A673 (cell line): Measurements from ENCODE around the gene NR5A2. TPM values are rescaled to one million over a fixed set of nuclear protein-coding genes. Genes with fewer than 3 reads are reported as not detected.

Experiments
- BruUV-seq: library from RNA; stranded (reverse); fragments of 400-500 nt; replicated peaks from 2 replicates; lab custom pipeline; 2021; lab: Mats Ljungman, UMichigan
- CTCF ChIA-PET: fragments of 300-600 bp; sonication (Branson Sonifier 250); formaldehyde crosslinking; loops from one replicate; lab custom pipeline; 2022; ENCODE audit warnings: antibody characterized with exemption; lab: Charles Lee
- POLR2A ChIA-PET: fragments of 300-600 bp; sonication (Branson Sonifier 250); formaldehyde crosslinking; loops from one replicate; lab custom pipeline; 2022; ENCODE audit warnings: antibody characterized with exemption; ENCODE audit not compliant: low non-redundant PET; lab: Charles Lee
- DNase-seq: peaks from one replicate; pipeline ENCODE4 v3.0.0-alpha.2; 2015; ENCODE audit warnings: low spot score
- H3K27ac ChIP-seq: fragments of 200-600 bp; sonication (generic); 2 replicates; pipeline ENCODE4 v1.5.1; 2016; ENCODE audit warnings: mixed run types, low read depth, mild to moderate bottlenecking, mixed read lengths, antibody characterized with exemption, low read length; ENCODE audit not compliant: poor library complexity, severe bottlenecking
- H3K27me3 ChIP-seq: fragments of 200-600 bp; sonication (generic); replicated peaks from 2 replicates; pipeline ENCODE4 v1.6.1; 2017; ENCODE audit warnings: mixed run types, low read depth, mild to moderate bottlenecking, mixed read lengths, antibody characterized with exemption, low read length; ENCODE audit not compliant: insufficient read depth, poor library complexity
- H3K36me3 ChIP-seq: fragments of 200-600 bp; sonication (generic); 2 replicates; pipeline ENCODE4 v1.6.1; 2016; ENCODE audit warnings: mixed run types, mild to moderate bottlenecking, mixed read lengths, antibody characterized with exemption, low read length; ENCODE audit not compliant: insufficient read depth, poor library complexity, severe bottlenecking
- H3K4me1 ChIP-seq: fragments of 200-600 bp; sonication (generic); 2 replicates; pipeline ENCODE4 v1.6.1; 2017; ENCODE audit warnings: mixed run types, mild to moderate bottlenecking, mixed read lengths, antibody characterized with exemption, low read length; ENCODE audit not compliant: insufficient read depth, poor library complexity, severe bottlenecking
- H3K4me3 ChIP-seq: fragments of 200-600 bp; sonication (generic); 2 replicates; pipeline ENCODE4 v1.5.1; 2016; ENCODE audit warnings: low read depth, mixed run types, mild to moderate bottlenecking, mixed read lengths, low read length; ENCODE audit not compliant: poor library complexity, severe bottlenecking
- H3K9me3 ChIP-seq: fragments of 200-600 bp; sonication (generic); 2 replicates; pipeline ENCODE4 v1.6.1; 2016; ENCODE audit warnings: mixed run types, low read depth, mild to moderate bottlenecking, mixed read lengths, antibody characterized with exemption, low read length; ENCODE audit not compliant: poor library complexity, severe bottlenecking
- EZH2 ChIP-seq: fragments of 200-600 bp; sonication (generic); IDR thresholded peaks from 2 replicates; pipeline ENCODE4 v1.6.1; 2017; ENCODE audit warnings: borderline replicate concordance, low read depth, mild to moderate bottlenecking, mixed read lengths, antibody characterized with exemption, low read length; ENCODE audit not compliant: poor library complexity, severe bottlenecking
- intact Hi-C: fragments of 100-400 bp; cut with micrococcal nuclease; formaldehyde crosslinking; loops from one replicate; pipeline ENCODE4 v1.10.0; 2022; ENCODE audit not compliant: unreplicated experiment
- total RNA-seq: library from RNA; stranded (reverse); gene quantifications from 2 replicates; pipeline ENCODE4 v1.2.3, GENCODE V29; 2021
- TF ChIP-seq, protein P1 (sequence below): fragments of 300-800, 200-600 bp; sonication (generic); conservative IDR thresholded peaks from 2 replicates; pipeline ENCODE4 v1.5.1; 2017; ENCODE audit warnings: low read depth, mild to moderate bottlenecking, antibody characterized with exemption, low read length, moderate library complexity, mixed read lengths

NR5A2 gene
- total RNA-seq, 1 experiment from 2014 or later, result not detected

- no peaks in the 10 kb centered on the region for H3K9me3 ChIP-seq
- H3K36me3 ChIP-seq, result no peaks in the 10 kb centered on the region
- CTCF ChIA-PET, result no interaction called here
- peaks cover 16% of the 10 kb centered on the region for H3K27me3 ChIP-seq
- H3K4me3 ChIP-seq, result no peak overlapping the region
- no peaks in the 10 kb centered on the region for H3K4me1 ChIP-seq
- no peak for TF ChIP-seq EZH2
- TF ChIP-seq, protein P1, sequence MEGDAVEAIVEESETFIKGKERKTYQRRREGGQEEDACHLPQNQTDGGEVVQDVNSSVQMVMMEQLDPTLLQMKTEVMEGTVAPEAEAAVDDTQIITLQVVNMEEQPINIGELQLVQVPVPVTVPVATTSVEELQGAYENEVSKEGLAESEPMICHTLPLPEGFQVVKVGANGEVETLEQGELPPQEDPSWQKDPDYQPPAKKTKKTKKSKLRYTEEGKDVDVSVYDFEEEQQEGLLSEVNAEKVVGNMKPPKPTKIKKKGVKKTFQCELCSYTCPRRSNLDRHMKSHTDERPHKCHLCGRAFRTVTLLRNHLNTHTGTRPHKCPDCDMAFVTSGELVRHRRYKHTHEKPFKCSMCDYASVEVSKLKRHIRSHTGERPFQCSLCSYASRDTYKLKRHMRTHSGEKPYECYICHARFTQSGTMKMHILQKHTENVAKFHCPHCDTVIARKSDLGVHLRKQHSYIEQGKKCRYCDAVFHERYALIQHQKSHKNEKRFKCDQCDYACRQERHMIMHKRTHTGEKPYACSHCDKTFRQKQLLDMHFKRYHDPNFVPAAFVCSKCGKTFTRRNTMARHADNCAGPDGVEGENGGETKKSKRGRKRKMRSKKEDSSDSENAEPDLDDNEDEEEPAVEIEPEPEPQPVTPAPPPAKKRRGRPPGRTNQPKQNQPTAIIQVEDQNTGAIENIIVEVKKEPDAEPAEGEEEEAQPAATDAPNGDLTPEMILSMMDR, result no peak
- no peak for DNase-seq
- BruUV-seq, result no TSS peak
- POLR2A ChIA-PET, result no interaction called here
- intact Hi-C loops, result no loop called here
- no peak overlapping the region for H3K27ac ChIP-seq
These were observed 25.6 kb downstream of the NR5A2 start for GRCh38 chr1:200053091-200053490.

GRCh38 chr1:200053646-200054045, 26.1 kb downstream of the NR5A2 start:
- no peaks in the 10 kb centered on the region for H3K9me3 ChIP-seq
- H3K4me3 ChIP-seq, result no peak overlapping the region
- peaks cover 16% of the 10 kb centered on the region for H3K27me3 ChIP-seq
- H3K4me1 ChIP-seq, result no peaks in the 10 kb centered on the region
- no peak for TF ChIP-seq EZH2
- TF ChIP-seq, protein P1, result no peak
- no peak overlapping the region for H3K27ac ChIP-seq
- intact Hi-C loops, result no loop called here
- ChIA-PET POLR2A (no interaction called here), CTCF (no interaction called here)
- H3K36me3 ChIP-seq, result no peaks in the 10 kb centered on the region
- no peak for DNase-seq
- BruUV-seq, result no TSS peak

GRCh38 chr1:200058341-200058740, 30.8 kb downstream of the NR5A2 start:
- DNase-seq, result no peak
- TF ChIP-seq EZH2, result no peak
- TF ChIP-seq, protein P1, result no peak
- CTCF ChIA-PET, result no interaction called here
- Histone ChIP-seq H3K4me3 (no peak overlapping the region), H3K27me3 (peaks cover 10% of the 10 kb centered on the region), H3K4me1 (no peaks in the 10 kb centered on the region), H3K9me3 (no peaks in the 10 kb centered on the region), H3K36me3 (no peaks in the 10 kb centered on the region), H3K27ac (no peak overlapping the region)
- POLR2A ChIA-PET, result no interaction called here
- BruUV-seq, result no TSS peak
- intact Hi-C loops, result no loop called here
